PFSK-1 (cell line): ENCODE data around the gene UNCX.

ENCODE experiments used
- FOXP2 ChIP-seq: optimal IDR thresholded peaks from 2 replicates; pipeline ENCODE3; 2011; ENCODE audit warnings: borderline replicate concordance, control low read depth, inconsistent platforms; ENCODE audit not compliant: insufficient read depth; ENCODE audit errors: extremely low read length, extremely low read depth
- POLR2AphosphoS5 ChIP-seq: IDR thresholded peaks from 2 replicates; pipeline ENCODE4 v1.6.1; 2012; ENCODE audit warnings: low read depth, mild to moderate bottlenecking, control low read depth, low read length, moderate library complexity
- REST ChIP-seq, 2 experiments: IDR thresholded peaks; 2 replicates each; pipeline versions ENCODE4 v1.6.1 to v1.8.0; 2011 to 2012; ENCODE audit warnings: low read depth in 2 of 2, low read length in 2 of 2, control low read depth in 1 of 2, inconsistent platforms in 1 of 2, mild to moderate bottlenecking in 1 of 2, moderate library complexity in 1 of 2; ENCODE audit not compliant: insufficient read depth in 1 of 2
- SIN3A ChIP-seq: IDR thresholded peaks from 2 replicates; pipeline ENCODE4 v1.6.1; 2012; ENCODE audit warnings: mild to moderate bottlenecking, low read length, moderate library complexity, borderline replicate concordance; ENCODE audit not compliant: insufficient read depth
- TAF1 ChIP-seq: IDR thresholded peaks from 2 replicates; pipeline ENCODE4 v1.6.1; 2012; ENCODE audit warnings: low read length, control low read depth, borderline replicate concordance; ENCODE audit not compliant: insufficient read depth

The UNCX gene

GRCh38 chr7:1210979-1211608 is 21.6 kb upstream of the UNCX start:
- TF ChIP-seq FOXP2 (peak; percentile 65), TAF1 (no peak), SIN3A (no peak), POLR2AphosphoS5 (no peak)

- no peak for TF ChIP-seq REST (IDR thresholded peaks at IDR 0.05; ENCODE audit: insufficient read depth in 1 of 2, low read depth in 2 of 2, low read length in 2 of 2)
- no peak for TF ChIP-seq TAF1
- TF ChIP-seq FOXP2: no peak
- no peak for TF ChIP-seq SIN3A
- TF ChIP-seq POLR2AphosphoS5: no peak
Observed at GRCh38 chr7:1211611-1212010, 21.1 kb upstream of the UNCX start.

GRCh38 chr7:1214516-1214915 is 18.2 kb upstream of the UNCX start:
- no peak for TF ChIP-seq TAF1
- TF ChIP-seq FOXP2: no peak
- no peak for TF ChIP-seq SIN3A
- TF ChIP-seq POLR2AphosphoS5: no peak
- no peak for TF ChIP-seq REST (IDR thresholded peaks at IDR 0.05; ENCODE audit: insufficient read depth in 1 of 2, low read depth in 2 of 2, low read length in 2 of 2)

- TF ChIP-seq TAF1: no peak
- TF ChIP-seq FOXP2: no peak
- TF ChIP-seq POLR2AphosphoS5: no peak
- no peak for TF ChIP-seq SIN3A
- TF ChIP-seq REST (IDR thresholded peaks at IDR 0.05; ENCODE audit: insufficient read depth in 1 of 2, low read depth in 2 of 2, low read length in 2 of 2): no peak
Observed at GRCh38 chr7:1218541-1219165, 14.0 kb upstream of the UNCX start.

GRCh38 chr7:1219498-1219897 is 13.2 kb upstream of the UNCX start:
- TF ChIP-seq TAF1: no peak
- no peak for TF ChIP-seq FOXP2
- no peak for TF ChIP-seq REST (IDR thresholded peaks at IDR 0.05; ENCODE audit: insufficient read depth in 1 of 2, low read depth in 2 of 2, low read length in 2 of 2)
